AG08396 (cell line): ENCODE data around the gene FBXO34.

Experiments
- DNase-seq: peaks from one replicate; pipeline ENCODE4 v3.0.0; 2012; ENCODE audit warnings: low spot score, mixed read lengths

Gene FBXO34

DNA sequence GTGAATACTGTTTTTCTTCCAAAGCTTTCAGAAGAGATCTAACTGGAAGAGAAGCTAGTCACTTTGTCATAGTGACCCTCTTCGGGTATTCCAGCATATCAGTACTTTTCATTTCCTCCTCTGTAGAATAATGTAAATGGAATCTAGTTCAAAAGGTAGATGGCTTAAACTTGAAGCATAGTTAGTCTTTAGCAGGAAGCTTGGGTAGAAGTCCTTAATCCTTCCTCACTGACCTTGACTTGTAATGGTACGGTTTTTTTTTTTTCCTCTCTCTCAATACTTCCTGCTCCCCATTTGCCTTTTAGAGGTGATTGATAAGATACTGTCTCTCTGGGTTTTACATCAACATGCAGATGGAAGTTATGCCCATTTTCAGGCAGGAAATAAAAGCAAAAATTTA, 1.7 kb downstream of the FBXO34 start:
- DNase-seq = no peak

DNA sequence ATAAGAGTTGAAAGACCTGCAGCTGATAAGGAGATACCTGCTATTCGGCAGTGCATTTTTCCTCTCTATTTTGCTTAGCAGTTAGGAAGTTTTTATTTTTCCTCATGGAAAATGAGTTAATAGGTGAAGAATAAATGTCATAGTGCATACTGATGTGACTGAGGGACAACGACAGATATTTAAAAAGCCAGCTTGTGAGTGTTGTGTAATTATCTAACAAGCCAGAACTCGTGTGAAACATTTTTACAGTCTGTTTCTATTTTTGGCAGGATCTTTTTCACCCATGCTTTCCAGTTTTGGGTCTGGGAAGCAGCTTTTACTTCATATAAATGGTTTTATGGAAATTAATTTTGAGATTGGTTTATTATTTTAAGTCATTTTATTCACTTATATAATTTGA, 2.9 kb downstream of the FBXO34 start:
- DNase-seq = no peak

DNA sequence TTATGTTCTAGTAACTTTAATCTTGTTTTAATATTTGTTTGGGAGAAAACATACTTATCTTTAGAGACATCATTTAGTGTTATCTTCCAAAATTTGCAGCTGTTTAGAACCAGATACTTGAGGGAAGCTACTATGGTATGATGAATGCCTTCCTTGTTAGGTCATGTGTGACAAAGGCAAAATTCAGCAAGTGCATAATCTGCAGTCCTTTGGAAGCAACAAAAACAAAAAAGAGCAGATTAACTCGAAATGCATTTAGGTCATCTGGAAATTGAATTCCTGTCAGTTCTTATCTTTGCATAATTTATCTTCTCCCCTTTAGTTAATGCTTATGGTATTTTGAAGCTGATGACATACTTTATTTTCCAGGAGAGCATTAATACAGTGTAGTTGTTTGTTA, 3.5 kb downstream of the FBXO34 start:
- peak; percentile 23 for DNase-seq

DNA sequence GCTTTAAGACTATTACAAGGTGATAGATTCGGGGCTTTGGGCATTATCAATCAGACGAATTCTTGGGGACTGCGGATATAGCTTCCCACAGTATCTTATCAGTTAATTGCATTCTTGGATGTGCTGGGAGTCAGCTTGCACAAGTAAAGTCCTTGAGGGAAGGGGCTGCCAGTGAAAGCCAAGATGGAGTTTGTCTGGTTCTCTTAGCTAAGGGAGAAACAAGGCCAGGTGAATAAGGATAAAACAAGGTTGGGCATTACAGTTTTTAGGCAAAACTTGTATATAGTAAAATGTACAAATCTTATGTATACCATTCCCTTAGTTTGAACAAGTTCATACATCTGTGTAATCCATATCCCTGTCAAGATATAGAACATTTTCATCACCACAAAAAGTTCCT, 5.5 kb downstream of the FBXO34 start:
- DNase-seq = no peak

DNA sequence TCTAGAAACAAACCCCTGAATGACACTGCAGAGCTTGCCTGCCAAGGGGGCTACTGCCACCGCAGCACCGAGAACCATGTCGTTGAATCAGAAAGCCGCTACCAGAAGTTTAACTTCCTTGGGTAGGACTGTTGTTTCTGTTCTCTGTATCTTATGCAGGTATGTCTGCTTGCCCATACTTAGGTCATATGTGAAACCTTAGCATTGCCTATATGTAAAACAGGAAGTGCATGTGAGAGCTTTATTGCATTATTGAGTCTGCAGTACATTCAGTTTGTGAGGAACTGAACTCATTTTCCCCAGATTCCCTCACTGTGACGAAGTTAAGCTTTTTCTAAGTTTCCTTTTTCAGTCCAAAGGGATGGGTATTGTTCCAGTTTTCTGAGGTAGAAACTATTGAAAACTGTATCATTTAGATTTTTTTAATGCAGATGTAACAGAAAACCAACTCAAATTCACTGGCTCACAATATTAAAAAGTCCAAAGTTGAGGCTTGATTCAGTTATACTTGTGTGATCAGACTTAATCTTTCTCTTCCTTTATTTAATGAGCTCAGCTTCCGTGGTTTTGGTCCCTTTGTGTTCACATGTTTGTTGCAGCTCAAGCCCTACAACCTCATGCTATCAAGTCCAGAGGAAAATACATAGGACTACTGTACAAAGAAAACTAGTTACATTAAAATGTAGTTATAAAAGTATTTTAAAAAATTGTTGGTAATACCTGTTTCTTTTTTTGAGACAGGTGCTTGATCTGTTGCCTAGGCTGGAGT, 6.9 kb downstream of the FBXO34 start:
- DNase-seq = no peak

DNA sequence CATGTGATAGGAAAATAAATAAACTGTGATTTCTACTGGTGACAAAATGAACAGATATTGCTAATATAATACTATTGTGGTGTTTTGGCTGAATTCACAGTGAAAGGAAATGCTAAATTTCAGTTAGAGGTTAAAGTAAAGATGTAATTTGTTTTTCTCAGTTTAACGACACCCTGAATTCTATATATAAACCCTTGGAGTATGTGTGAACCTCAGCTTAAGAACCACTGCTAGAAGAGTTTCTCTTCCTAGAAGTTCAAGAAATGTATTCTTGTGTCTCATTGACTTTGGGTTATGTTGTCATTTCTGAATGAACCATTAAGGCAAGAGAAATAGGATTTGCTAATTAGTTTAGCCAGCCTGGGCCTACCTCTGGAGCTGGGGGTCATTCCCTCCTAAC, 8.2 kb downstream of the FBXO34 start:
- no peak for DNase-seq

DNA sequence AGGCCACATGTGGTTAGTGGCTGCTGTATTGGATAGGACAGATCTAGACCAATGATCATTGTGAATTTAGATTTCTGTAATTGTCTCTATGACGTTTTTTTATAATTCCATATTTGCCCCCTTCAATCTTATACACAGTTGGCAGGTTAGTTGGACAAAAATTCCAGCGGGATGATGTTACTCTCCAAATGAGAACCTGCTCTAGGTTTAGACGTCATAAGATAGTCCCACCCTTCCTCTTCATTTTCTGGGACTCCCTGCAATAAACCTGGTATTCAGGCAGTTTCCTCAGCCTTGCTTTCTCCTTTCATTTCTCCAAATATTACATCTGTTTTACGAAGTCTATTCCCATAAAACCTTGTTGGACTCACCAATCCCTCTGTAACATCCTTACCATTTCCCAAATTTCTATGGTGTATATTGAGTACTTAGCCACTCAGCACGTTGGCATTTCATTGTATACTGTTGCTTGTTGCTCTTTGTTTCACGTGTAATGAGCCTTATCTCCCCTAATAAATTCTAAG, 10.2 kb downstream of the FBXO34 start:
- DNase-seq = no peak

DNA sequence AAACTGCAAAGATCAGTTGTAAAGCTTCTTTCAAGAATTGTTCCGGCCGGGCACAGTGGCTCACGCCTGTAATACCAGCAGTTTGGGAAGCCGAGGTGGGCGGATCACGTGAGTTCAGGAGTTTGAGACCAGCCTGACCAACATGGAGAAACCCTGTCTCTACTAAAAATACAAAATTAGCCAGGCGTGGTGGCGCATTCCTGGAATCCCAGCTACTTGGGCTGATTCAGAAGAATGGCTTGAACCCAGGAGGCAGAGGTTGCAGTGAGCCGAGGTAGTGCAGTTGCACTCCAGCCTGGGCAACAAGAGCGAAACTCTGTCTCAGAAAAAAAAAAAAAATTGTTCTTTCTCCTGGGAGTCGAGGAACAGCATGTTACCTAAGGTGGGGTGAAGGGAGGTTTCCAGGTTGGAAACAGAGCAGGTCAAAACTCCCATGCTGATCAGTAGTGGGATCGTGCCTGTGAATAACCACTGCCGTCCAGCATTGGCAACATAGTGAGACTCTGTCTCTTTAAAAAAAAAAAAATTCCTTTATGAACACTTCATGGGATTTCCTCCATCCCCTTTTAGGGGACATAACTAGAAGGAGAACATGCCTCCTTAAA, 13.9 kb downstream of the FBXO34 start:
- no peak for DNase-seq

DNA sequence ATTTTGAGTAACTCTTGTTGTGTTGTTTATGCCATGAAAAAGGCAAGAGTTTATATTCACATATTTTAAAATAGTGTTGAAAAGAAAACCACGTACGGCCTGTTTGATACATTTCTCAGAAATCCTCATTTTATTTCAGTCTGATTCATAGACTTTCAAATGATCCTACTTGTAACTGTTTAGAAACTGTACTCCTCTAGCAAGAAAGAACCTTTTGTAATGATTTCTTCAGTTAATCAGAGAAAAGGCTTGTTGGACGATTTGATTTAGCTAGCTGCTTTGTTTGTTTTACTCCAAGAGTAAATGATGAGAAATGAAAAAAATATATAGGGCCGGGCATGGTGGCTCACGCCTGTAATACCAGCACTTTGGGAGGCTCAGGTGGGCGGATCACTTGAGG, 17.2 kb downstream of the FBXO34 start:
- no peak for DNase-seq

DNA sequence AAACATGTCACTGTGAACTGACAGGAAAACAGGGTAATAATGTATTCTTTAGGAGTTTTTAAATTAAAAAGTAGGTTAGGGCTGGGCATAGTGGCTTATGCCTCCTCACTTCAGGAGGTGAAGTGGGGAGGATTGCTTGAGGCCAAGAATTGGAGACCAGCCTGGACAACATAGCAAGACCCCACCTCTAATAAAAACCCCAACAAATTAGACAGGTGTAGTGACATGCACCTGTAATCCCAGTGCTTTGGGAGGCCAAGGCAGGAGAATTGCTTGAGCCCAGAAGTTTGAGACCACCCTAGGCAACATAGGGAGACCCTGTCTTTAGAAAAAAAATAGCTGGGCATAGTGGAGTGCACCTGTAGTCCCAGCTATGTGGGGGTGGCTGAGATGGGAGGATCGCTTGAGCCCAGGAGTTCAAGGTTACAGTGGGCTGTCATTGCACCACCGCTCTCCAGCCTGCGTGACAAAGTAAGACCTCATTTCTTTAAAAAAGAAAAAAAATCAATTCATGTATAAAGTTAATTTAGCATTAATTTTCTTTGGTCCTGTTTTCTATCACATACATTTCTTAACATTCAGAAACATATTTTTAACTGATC, 20.4 kb downstream of the FBXO34 start:
- DNase-seq = no peak

DNA sequence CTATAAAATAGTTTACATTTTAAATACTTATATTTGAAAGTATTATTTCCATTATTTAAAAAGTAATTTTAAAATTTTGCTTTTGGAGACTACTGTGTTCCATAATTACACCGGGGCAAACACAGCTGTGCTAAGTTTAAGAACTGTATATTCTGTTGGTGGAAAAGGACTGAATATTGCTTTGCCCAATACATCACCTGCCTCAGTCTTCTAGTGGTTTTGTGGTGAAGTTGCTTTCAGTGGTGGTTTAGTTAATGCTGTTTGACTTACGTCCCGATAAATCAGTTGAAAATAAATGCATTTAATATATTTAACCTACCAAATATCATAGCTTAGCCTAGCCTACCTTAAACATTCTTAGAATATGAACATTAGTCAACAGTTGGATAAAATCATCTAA, 23.4 kb downstream of the FBXO34 start:
- DNase-seq = no peak

DNA sequence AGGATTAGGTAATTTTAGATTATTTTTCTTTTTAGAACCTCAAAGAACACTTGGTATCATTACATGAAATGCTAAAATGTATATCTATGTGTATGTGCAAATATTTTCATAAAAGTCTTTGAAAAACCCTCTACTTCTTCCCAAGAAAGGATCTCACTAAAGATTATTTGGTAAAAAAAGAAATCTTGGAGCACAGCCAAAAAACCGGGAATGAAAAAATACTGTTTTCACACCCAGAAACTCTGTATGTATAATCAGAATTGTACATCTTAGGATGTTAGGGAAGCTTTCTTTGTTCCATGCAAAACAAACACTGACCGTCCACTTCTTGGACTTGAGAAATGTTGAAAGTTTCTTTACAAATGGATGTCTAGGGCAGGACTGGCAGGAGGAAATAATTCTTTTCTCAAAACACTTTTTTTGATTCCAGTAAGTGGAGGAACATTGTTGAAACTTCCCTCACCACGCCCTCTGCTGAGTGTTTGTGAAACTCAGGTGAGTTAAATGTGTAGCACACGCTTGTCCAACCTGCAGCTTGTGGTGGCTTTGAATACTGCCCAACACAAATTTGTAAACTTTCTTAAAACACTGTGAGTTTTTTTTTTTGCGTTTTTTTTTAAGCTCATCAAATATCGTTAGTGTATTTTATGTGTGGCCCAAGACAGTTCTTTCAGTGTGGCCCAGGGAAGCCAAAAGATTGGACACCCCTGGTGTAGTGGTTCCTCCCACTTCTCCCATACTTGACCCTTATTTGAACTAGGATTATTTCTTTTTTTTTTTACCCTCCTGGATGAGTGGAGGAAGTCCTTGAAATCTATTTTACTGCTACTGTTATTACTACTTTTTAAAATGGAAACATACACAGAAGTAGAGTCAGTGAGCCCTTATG, 26.6 kb downstream of the FBXO34 start:
- no peak for DNase-seq

DNA sequence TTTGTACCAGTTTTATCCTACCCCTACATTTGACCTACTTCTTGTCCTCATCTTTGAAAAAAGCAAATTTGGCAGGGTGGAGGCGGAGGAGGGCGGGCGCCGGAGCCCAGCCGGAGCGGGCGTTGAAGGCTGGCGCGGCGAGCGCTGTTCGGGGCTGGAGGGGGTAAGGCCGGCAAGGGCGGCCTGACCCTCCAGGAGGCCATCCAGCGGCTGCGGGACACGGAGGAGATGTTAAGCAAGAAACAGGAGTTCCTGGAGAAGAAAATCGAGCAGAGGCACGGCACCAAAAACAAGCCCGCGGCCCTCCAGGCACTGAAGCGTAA, 27.2 kb downstream of the FBXO34 start:
- no peak for DNase-seq

DNA sequence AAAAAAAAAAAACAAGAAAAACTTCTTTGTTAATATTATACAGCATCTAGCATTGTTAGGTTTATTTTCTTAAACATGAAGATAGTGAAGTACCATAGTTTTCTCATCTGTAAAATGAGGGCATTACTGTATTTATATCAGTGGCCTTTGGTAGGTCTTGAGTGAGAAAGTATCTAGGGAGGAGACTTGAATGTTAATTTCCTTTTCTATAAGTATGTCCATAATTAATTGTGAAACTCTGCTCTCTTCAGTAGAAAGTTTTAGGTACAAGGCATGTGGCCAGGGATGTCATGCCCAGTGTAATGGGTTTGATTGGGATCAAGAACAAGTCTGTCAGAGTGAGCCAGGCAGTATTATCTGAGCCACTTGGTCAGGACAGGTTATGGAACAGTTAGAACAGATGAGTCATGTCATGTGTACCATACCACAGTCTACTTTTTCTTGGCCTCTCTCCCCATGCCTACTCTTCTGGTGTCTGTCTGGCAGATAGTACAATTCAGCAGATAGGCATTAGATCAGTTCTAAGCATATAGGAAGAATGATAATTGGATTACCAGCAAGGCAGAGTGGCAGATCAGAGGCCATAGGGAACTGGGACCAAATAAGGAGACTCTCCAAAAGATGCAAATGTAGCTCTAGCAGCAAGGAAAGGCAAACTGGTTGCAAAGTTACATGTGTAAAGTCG, 30.4 kb downstream of the FBXO34 start:
- DNase-seq = peak; percentile 59

DNA sequence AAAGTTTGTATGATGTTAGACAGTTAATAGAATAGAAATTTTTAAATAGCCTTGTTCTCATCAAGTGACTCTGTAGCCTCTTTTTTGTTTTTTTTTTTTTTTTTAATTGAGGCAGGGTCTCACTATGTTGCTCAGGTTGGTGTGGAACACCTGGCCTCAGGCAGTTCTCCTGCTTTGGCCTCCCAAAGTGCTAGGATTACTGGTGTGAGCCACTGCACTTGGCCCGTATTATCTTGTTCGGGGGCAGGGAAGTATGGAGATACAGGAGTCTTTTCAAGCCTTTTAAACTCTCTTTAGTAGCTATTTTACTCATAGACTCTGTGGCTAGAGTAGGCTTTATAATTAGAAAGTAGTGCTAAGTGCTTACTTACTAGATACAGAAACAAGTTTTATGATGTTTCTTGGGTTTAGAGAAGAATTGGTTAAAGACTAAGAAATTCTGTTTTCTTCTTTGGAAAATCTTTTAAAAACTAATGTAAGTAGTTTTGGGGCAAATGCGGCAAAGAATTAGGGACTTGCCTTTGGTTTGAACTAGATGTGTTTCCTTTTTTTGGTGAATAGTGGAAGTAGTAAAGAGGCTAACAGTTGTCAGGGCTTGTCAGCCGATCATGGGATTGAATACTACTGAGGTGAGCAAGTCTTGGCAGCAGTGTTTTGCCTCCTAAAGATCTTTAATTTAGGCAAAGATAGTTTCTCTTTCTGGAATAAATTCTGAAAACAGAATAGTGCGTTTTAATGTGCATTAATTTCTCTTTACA, 31.3 kb downstream of the FBXO34 start:
- DNase-seq = no peak

DNA sequence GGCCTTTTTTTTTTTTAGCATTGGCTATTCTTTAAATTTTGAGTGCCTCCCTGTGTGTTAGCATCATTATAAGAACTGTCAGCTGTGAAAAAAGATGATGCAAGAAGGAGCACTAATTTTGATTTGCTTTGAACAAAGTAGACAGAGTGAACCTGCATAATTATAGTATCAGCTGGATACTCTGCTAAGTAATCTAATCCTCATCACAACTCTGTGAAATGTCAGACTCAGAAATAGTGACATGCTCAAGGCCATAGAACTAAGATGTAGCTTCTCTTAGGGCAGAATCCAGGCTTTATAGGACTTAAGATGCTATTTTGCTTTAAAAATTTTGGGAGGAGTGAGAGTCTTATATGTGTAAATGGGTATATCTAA, 31.9 kb downstream of the FBXO34 start:
- no peak for DNase-seq

DNA sequence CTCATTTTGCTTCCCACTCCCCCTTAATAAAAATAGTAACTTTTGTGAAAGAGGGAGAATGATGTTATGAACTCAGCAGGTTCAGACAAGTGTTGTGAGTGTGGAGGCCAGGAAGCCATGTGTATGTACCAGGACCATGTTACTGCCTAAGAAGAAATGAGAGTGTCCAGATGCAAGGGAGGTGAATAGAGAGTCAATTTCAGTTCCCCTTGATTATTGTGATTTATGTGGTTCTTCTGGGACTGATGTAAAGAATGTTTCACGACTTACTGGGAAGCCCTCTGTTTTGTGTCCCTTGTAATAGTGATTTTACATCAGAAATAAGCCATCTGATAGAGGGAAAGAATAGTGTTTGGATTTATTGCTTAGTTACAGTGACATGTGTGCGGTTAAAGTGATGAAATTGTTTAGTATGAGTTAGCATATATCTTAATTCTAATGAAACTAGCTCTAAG, 32.5 kb downstream of the FBXO34 start:
- DNase-seq = no peak

DNA sequence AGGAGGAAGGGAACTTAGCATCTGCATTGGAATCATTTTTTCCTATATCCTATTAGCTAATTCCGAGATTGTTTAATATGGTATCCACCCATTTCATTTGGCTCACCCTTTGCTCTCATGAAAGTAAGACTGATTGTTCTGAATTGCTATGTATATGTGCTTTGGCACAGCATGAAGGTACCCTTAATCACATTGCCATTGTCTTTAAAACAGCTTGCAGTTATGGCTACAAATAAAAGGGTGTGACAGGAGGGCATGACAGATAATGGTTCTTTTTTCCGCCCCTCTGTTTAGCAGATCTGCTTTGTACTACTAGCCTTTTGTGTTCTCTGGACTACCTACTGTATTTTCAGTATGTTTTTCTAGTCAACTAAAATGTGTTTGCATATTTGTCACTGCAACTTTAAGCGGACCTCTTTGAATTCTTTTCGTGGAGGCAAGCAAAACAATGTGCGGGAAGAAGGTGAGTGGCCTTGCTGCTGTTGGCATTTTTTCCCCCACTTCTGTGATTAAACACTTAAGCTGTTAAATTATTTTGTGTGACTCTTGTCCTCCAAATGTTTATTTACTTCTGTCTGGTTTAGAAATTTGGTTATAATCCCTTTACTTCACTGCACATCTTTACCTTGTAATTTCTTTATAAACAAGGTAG, 35.8 kb downstream of the FBXO34 start:
- no peak for DNase-seq

DNA sequence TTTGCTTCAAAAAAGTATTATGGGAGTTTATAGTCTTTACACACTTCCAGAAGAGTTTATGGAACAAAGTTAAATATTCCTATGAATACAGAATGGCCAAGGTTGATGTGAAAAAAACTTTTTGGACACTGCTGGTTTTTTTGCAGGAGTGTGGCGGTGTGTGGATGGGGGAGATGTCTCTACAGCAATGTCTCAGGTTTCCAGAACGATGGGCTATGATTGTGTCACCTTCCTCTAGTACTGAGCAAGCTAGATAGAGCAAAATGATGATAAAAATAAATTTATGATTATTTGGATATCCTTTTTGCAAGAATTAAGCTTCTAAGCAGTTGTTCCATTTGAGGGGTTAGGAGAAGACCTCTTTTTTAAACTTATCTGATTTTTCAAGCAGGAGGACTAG, 37.9 kb downstream of the FBXO34 start:
- DNase-seq = no peak

DNA sequence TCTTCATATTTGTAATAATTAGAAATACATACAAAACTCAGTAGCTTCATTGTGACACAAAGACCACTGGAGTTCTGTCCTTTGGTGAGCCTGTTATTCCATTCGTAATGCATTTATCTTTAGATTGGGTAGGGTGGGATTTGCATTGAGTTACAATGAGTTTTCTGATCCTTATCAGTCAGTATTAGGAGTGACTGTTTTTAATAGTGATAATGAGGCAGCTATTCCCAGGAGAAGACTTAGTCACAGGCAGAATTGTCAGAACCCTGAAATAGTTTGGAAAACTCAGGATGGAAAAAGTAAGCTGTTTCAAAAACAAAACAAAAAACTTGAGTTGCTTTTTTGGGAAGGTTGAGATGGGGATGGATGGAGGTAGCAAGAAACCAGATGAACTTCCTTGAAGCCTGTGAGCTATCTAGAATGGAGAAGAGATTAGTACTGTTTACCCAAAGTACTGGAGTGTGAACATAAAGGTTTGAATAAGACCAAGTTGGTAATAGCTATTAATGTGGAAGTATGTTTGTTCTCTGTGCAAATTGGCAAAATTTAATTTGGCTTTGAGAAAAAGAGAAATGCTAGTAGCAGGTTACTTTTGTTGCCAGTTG, 38.6 kb downstream of the FBXO34 start:
- no peak for DNase-seq
